K562 (cell line): ENCODE data around the gene JAKMIP2. TPM values are rescaled to one million over a fixed set of nuclear protein-coding genes. Genes with fewer than 3 reads are reported as not detected.
A peak's percentile ranks its signal among the peaks of the same experiment; 100 is the strongest.

Source experiments
- ATAC-seq: fragments of 200-7000 bp; cut with Tn5 transposase; 3 replicates; pipeline ENCODE4 v1.9.1; 2020; ENCODE audit warnings: moderate library complexity
- BruUV-seq: library from RNA; stranded (reverse); fragments of 400-500 nt; replicated peaks from 2 replicates; lab custom pipeline; 2021; lab: Mats Ljungman, UMichigan
- CTCF ChIA-PET: fragments of 300-600 bp; formaldehyde crosslinking; extraction: SDS; loops from one replicate; lab custom pipeline; 2021; ENCODE audit warnings: low intra/inter-chr PET ratio; lab: Yijun Ruan, JAX
- POLR2A ChIA-PET: fragments of 300-600, 350-650 bp; sonication (Branson Sonifier 250); formaldehyde crosslinking; extraction: SDS; loops from one replicate; lab custom pipeline; 2021; ENCODE audit warnings: antibody characterized with exemption, inconsistent platforms; lab: Yijun Ruan, JAX
- DNase-seq, 4 experiments: peaks; one replicate each; pipeline versions ENCODE4 v3.0.0 to v3.0.0-alpha.2; 2011 to 2018; ENCODE audit warnings: low spot score in 3 of 4, mixed read lengths in 3 of 4; ENCODE audit errors: extremely low read depth in 1 of 4
- FAIRE-seq: peaks from 2 replicates; lab custom pipeline; 2011; peaks lifted over from hg19 to GRCh38; lab: Jason Lieb, UNC
- H2AFZ ChIP-seq: 2 replicates; pipeline ENCODE4 v1.6.0; 2011; ENCODE audit warnings: low read depth, low read length, control low read depth, inconsistent platforms
- H3K27ac ChIP-seq: fragments of 200-600 bp; 3 replicates; pipeline ENCODE4 v1.8.0; 2011; ENCODE audit warnings: low read depth, mild to moderate bottlenecking, control low read depth, inconsistent platforms, low read length, moderate library complexity, mixed read lengths; ENCODE audit errors: extremely low read depth
- H3K27me3 ChIP-seq, 2 experiments: fragments of 300-600 bp in 1 of 2; 2 replicates in 1 of 2; 3 replicates in 1 of 2; pipeline versions ENCODE4 v1.6.0 to v1.8.0; 2011; ENCODE audit warnings: inconsistent platforms in 2 of 2, low read length in 2 of 2, mild to moderate bottlenecking in 1 of 2, mixed read lengths in 1 of 2, moderate library complexity in 1 of 2; ENCODE audit not compliant: control insufficient read depth in 2 of 2, insufficient read depth in 2 of 2
- H3K36me3 ChIP-seq: fragments of 300-600 bp; 3 replicates; pipeline ENCODE4 v1.8.0; 2011; ENCODE audit warnings: mild to moderate bottlenecking, low read length, inconsistent platforms; ENCODE audit not compliant: control insufficient read depth, insufficient read depth
- H3K4me1 ChIP-seq, 2 experiments: fragments of 200-600 bp in 1 of 2; replicated peaks in 1 of 2; 2 replicates in 1 of 2; 3 replicates in 1 of 2; pipeline versions ENCODE4 v1.5.1 to v1.8.0; 2011; ENCODE audit warnings: inconsistent platforms in 2 of 2, low read length in 2 of 2, mild to moderate bottlenecking in 1 of 2, mixed read lengths in 1 of 2, moderate library complexity in 1 of 2; ENCODE audit not compliant: control insufficient read depth in 2 of 2, insufficient read depth in 2 of 2
- H3K4me2 ChIP-seq: 2 replicates; pipeline ENCODE4 v1.6.1; 2011; ENCODE audit warnings: low read length, control low read depth, inconsistent platforms, mixed read lengths; ENCODE audit not compliant: insufficient read depth
- H3K4me3 ChIP-seq: fragments of 200-600 bp; sonication (generic), shearing (Covaris generic); 2 replicates; pipeline ENCODE4 v1.5.1; 2016; ENCODE audit warnings: control low read depth, inconsistent platforms
- H3K79me2 ChIP-seq: fragments of 200-600 bp; 3 replicates; pipeline ENCODE4 v1.8.0; 2011; ENCODE audit warnings: low read length, inconsistent platforms; ENCODE audit not compliant: control insufficient read depth, insufficient read depth
- H3K9ac ChIP-seq, 2 experiments: 2 replicates each; pipeline versions ENCODE4 v1.6.0 to v1.6.1; 2011; ENCODE audit warnings: low read depth in 2 of 2, low read length in 2 of 2, control low read depth in 1 of 2, inconsistent platforms in 1 of 2, mild to moderate bottlenecking in 1 of 2, mixed read lengths in 1 of 2; ENCODE audit not compliant: insufficient read depth in 1 of 2
- H3K9me1 ChIP-seq: one replicate; pipeline ENCODE4 v1.6.0; 2011; ENCODE audit warnings: inconsistent platforms, mild to moderate bottlenecking, low read length, moderate library complexity; ENCODE audit not compliant: control insufficient read depth, insufficient read depth
- H3K9me3 ChIP-seq: replicated peaks from 2 replicates; pipeline ENCODE4 v1.5.1; 2011; ENCODE audit warnings: low read depth, low read length, inconsistent platforms; ENCODE audit not compliant: control insufficient read depth, insufficient read depth
- H4K20me1 ChIP-seq: replicated peaks from 2 replicates; pipeline ENCODE4 v1.6.1; 2011; ENCODE audit warnings: low read length, inconsistent platforms, mixed read lengths; ENCODE audit not compliant: control insufficient read depth, insufficient read depth
- BHLHE40 ChIP-seq: IDR thresholded peaks from 2 replicates; pipeline ENCODE4 v1.6.1; 2011; ENCODE audit warnings: low read length, improper control_type of control experiment
- MAFF ChIP-seq: IDR thresholded peaks from 2 replicates; pipeline ENCODE4 v1.6.1; 2012; ENCODE audit warnings: low read length, improper control_type of control experiment
- MAFG ChIP-seq: fragments of 450-650 bp; conservative IDR thresholded peaks from 2 replicates; pipeline ENCODE4 v1.6.1; 2016; ENCODE audit warnings: missing genetic modification characterization, missing compliant biosample characterization
- MAFK ChIP-seq: IDR thresholded peaks from 2 replicates; pipeline ENCODE4 v1.6.1; 2011; ENCODE audit warnings: low read length, improper control_type of control experiment
- MXI1 ChIP-seq: IDR thresholded peaks from 2 replicates; pipeline ENCODE4 v1.6.1; 2011; ENCODE audit warnings: low read depth, mild to moderate bottlenecking, improper control_type of control experiment, low read length
- POLR3A ChIP-seq: IDR thresholded peaks from 2 replicates; pipeline ENCODE4 v1.6.1; 2011; ENCODE audit warnings: borderline replicate concordance, mild to moderate bottlenecking, moderate library complexity; ENCODE audit not compliant: insufficient read length, insufficient read depth; ENCODE audit errors: extremely low read depth
- ZNF212 ChIP-seq: fragments of 450-650 bp; formaldehyde crosslinking; IDR thresholded peaks from 2 replicates; pipeline ENCODE4 v1.4.0; 2020; ENCODE audit warnings: mild to moderate bottlenecking
- ZNF316 ChIP-seq: fragments of 450-650 bp; IDR thresholded peaks from 2 replicates; pipeline ENCODE4 v1.6.1; 2016
- ZNF511 ChIP-seq: sonication (generic); formaldehyde crosslinking; IDR thresholded peaks from 2 replicates; pipeline ENCODE4 v1.8.0; 2022; ENCODE audit warnings: mild to moderate bottlenecking, missing genetic modification reagents
- ZNF699 ChIP-seq: fragments of 250-450 bp; sonication (Bioruptor Pico); IDR thresholded peaks from 2 replicates; pipeline ENCODE4 v1.8.0; 2021; ENCODE audit warnings: mild to moderate bottlenecking, moderate library complexity; ENCODE audit not compliant: insufficient replicate concordance
- WGBS: fragments of 100-300 bp; shearing (Covaris generic); methylation state at CpG from one replicate; pipeline ENCODE4 v1.1.6; 2016; ENCODE audit warnings: low coverage, mixed read lengths; ENCODE audit not compliant: insufficient coverage; ENCODE audit errors: missing lambda C conversion rate; 5-methylcytosine and 5-hydroxymethylcytosine counted together
- in situ Hi-C: fragments of 300-500 bp; cut with MboI; formaldehyde crosslinking; loops from 4 replicates; pipeline ENCODE4 v1.15.0; 2018; ENCODE audit warnings: inconsistent platforms, mixed read lengths
- intact Hi-C: fragments of 100-400 bp; cut with micrococcal nuclease; formaldehyde crosslinking; loops from 2 replicates; pipeline ENCODE4 v1.14.2; 2022
- polyA plus RNA-seq, 8 experiments: library from polyadenylated mRNA; depleted of rRNA in 4 of 8; stranded (reverse) in 5 of 8; unstranded in 3 of 8; fragments of >200 nt; fragmentation: Nextera tagmentation in 2 of 8; fragmentation: Illumina TruSeq in 1 of 8; extraction: Ambion mirVana in 2 of 8; extraction: Trizol in 1 of 8; gene quantifications; 2 replicates each; pipeline versions ENCODE4 v1.2.1 to v1.2.3, GENCODE V29; 2011 to 2014; ENCODE audit warnings: inconsistent platforms in 1 of 8, missing spikeins in 1 of 8
- total RNA-seq, 7 experiments: library from RNA; depleted of rRNA in 6 of 7; stranded (reverse); fragments of >200 nt in 6 of 7; fragmentation: Illumina TruSeq in 2 of 7; extraction: Trizol in 2 of 7; gene quantifications; 2 replicates each; pipeline versions ENCODE4 v1.2.1 to v1.2.3, GENCODE V29; 2011 to 2021; ENCODE audit warnings: low replicate concordance in 1 of 7

Gene JAKMIP2
- total and polyA plus RNA-seq, 9 of the 15 experiments (the other 6 are each of a cell fraction or from before 2014, with no cell fraction given) = not detected

GRCh38 chr5:147636729-147636984 is 145.9 kb downstream of the JAKMIP2 start:
- H3K4me3 ChIP-seq = no peak overlapping the region

GRCh38 chr5:147635882-147636728 is 146.4 kb downstream of the JAKMIP2 start:
- Histone ChIP-seq H3K79me2 (no peaks in the 10 kb centered on the region), H3K4me3 (no peak overlapping the region), H2AFZ (no peak overlapping the region), H3K9me1 (no peaks in the 10 kb centered on the region), H3K27ac (no peak overlapping the region), H3K4me2 (no peak overlapping the region), H3K9me3 (no peaks in the 10 kb centered on the region), H4K20me1 (no peaks in the 10 kb centered on the region), H3K27me3 (no peaks in the 10 kb centered on the region), H3K4me1 (no peaks in the 10 kb centered on the region), H3K36me3 (no peaks in the 10 kb centered on the region), H3K9ac (no peak overlapping the region)
- POLR2A ChIA-PET = no interaction called here
- intact Hi-C loops = no loop called here
- CTCF ChIA-PET = no interaction called here
- FAIRE-seq = no peak
- under 1% methylated on average over 15 of the region's 15 CpGs for WGBS
- BruUV-seq = no TSS peak
- in situ Hi-C loops = no loop called here
- DNase-seq = no peak
- TF ChIP-seq MAFK = peak; percentile 54
- TF ChIP-seq POLR3A = no peak
- TF ChIP-seq MAFF = peak; percentile 48; the same call in 1 of the 2 replicates
- no peak for TF ChIP-seq ZNF699
- no peak for TF ChIP-seq MXI1
- TF ChIP-seq ZNF316 = peak; percentile 12; the same call in 1 of the 2 replicates
- peak; percentile 32; the same call in 1 of the 2 replicates for TF ChIP-seq MAFG (tag)
- TF ChIP-seq ZNF511 (CRISPR knock-in tag) = no peak
- no peak for ATAC-seq

More at GRCh38 chr5:147636729-147636984, 145.9 kb downstream of the JAKMIP2 start:
- Histone ChIP-seq H3K36me3 (no peaks in the 10 kb centered on the region), H3K9me1 (no peaks in the 10 kb centered on the region), H3K27me3 (no peaks in the 10 kb centered on the region), H3K4me2 (no peak overlapping the region), H3K79me2 (no peaks in the 10 kb centered on the region), H3K27ac (no peak overlapping the region), H3K9ac (no peak overlapping the region), H2AFZ (no peak overlapping the region), H3K9me3 (no peaks in the 10 kb centered on the region), H3K4me1 (no peaks in the 10 kb centered on the region), H4K20me1 (no peaks in the 10 kb centered on the region)
- CTCF ChIA-PET = interaction anchor here (0.7 kb wide), 1 partner anchor 9 kb away, joined by 4 read pairs; no protein-coding TSS in a partner anchor
- no peak for ATAC-seq
- no peak for FAIRE-seq
- TF ChIP-seq ZNF212 (CRISPR knock-in tag) = no peak
- no peak for TF ChIP-seq BHLHE40
- POLR2A ChIA-PET = no interaction called here
- in situ Hi-C loops (no loop called here), intact Hi-C loops (no loop called here)
- WGBS = 0% methylated on average over 3 of the region's 3 CpGs
- BruUV-seq = no TSS peak
- DNase-seq = no peak
